ENCODE measurements around the gene FBXO28. TPM values are rescaled to one million over a fixed set of nuclear protein-coding genes. Genes with fewer than 3 reads are reported as not detected.

FBXO28 gene
- total RNA-seq, 1 experiment from 2014 or later = 82.6 TPM

DNA sequence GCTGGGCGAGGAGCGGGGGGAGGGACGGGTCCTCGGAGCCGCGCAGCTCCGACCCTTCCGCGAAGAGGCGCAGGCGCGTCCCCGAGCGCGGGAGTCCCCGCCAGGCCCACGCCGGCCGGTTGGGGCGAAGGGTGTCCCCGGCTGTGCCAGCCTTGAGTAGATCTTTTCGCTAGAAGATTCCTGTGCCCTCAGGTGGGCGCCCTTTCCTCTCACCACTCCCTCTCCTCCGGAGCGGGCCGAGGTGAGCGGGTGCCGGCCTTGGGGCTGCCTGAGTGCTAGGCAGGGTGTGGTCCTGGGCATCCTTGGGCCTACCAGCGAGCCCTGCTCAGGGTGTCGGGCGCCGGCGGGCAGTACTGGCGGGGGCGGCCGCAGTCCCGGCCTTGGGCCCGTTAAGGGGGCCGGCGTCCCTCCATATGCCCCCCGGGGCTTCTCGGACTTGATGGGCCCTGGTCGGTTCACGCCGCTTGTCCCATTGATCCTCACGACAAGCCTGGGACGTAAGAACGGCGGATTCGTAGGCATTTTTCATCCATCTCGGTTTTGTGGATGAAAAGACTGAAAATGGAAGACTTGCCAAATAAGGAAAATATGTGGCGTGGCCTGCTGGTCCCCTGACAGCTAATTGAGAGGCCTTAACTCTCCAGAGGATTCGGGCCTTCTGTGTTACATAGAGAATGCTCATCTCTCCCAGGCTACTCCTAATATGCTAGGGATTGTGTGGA lies 69.8 kb downstream of the FBXO28 start:
- TF ChIP-seq EZH2phosphoT487 (IDR thresholded peaks at IDR 0.05; ENCODE audit: borderline replicate concordance, low read length) (no peak), EZH2 (IDR thresholded peaks at IDR 0.05; ENCODE audit: low read length, unreplicated experiment) (no peak)
- TF ChIP-seq, protein P1, sequence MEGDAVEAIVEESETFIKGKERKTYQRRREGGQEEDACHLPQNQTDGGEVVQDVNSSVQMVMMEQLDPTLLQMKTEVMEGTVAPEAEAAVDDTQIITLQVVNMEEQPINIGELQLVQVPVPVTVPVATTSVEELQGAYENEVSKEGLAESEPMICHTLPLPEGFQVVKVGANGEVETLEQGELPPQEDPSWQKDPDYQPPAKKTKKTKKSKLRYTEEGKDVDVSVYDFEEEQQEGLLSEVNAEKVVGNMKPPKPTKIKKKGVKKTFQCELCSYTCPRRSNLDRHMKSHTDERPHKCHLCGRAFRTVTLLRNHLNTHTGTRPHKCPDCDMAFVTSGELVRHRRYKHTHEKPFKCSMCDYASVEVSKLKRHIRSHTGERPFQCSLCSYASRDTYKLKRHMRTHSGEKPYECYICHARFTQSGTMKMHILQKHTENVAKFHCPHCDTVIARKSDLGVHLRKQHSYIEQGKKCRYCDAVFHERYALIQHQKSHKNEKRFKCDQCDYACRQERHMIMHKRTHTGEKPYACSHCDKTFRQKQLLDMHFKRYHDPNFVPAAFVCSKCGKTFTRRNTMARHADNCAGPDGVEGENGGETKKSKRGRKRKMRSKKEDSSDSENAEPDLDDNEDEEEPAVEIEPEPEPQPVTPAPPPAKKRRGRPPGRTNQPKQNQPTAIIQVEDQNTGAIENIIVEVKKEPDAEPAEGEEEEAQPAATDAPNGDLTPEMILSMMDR (conservative IDR thresholded peaks at IDR 0.05; ENCODE audit: low read depth, low read length) = 0 out of 2 replicates have a peak, but pooled peaks have one; percentile 13

GRCh38 chr1:224185208-224185607 lies 71.3 kb downstream of the FBXO28 start:
- Histone ChIP-seq H3F3A (ENCODE audit: low read length, unreplicated experiment) (no peaks in the 10 kb centered on the region), H3K9me2 (replicated peaks; ENCODE audit: low read length) (no peaks in the 10 kb centered on the region), H3K4me2 (ENCODE audit: low read length) (peak overlapping the region; percentile 84), H3K9me3 (ENCODE audit: low read length) (no peaks in the 10 kb centered on the region), H2AFZ (ENCODE audit: low read length) (no peak overlapping the region), H3K27ac (ENCODE audit: low read length) (no peak overlapping the region), H3K36me3 (ENCODE audit: low read depth, low read length) (peaks cover 10% of the 10 kb centered on the region), H4K20me1 (ENCODE audit: low read length) (peaks cover 22% of the 10 kb centered on the region), H3K4me1 (ENCODE audit: insufficient read depth, low read length) (peaks cover 26% of the 10 kb centered on the region), H3K79me2 (ENCODE audit: low read length) (peaks cover 71% of the 10 kb centered on the region), H3K27me3 (ENCODE audit: low read length) (no peaks in the 10 kb centered on the region), H3K9ac (ENCODE audit: low read length) (peak overlapping the region; percentile 79), H3K4me3 (ENCODE audit: low read length) (peak overlapping the region; percentile 69)
- intact Hi-C loops (cut with micrococcal nuclease) = loop anchor here (2.0 kb wide), 1 partner anchor 14 kb away; no protein-coding TSS in a partner anchor
- TF ChIP-seq EZH2 (IDR thresholded peaks at IDR 0.05; ENCODE audit: low read length, unreplicated experiment) = no peak
- ATAC-seq (no peak), DNase-seq (no peak)
- no TSS peak for BruUV-seq (replicated peaks)
- ChIA-PET CTCF (no interaction called here), POLR2A (ENCODE audit: unreplicated experiment) (interaction anchor here (0.7 kb wide), 1 partner anchor 184 kb away, joined by 24 read pairs; no protein-coding TSS in a partner anchor)

More for the DNA sequence above, 69.8 kb downstream of the FBXO28 start:
- H3K9me2 ChIP-seq (replicated peaks; ENCODE audit: low read length) = no peaks in the 10 kb centered on the region
- no peaks in the 10 kb centered on the region for H3K27me3 ChIP-seq (ENCODE audit: low read length)
- H3K9ac ChIP-seq (ENCODE audit: low read length) = peak overlapping the region; percentile 79
- H3K27ac ChIP-seq (ENCODE audit: low read length) = peak overlapping the region; percentile 58
- intact Hi-C loops (cut with micrococcal nuclease) = loop anchor here (2.0 to 5.0 kb wide), 2 partner anchors 15 to 66 kb away; no protein-coding TSS in a partner anchor
- peaks cover 26% of the 10 kb centered on the region for H3K4me1 ChIP-seq (ENCODE audit: insufficient read depth, low read length)
- H3K4me3 ChIP-seq (ENCODE audit: low read length) = peak overlapping the region; percentile 69
- DNase-seq (peak; percentile 63), ATAC-seq (peak; percentile 65)
- H3F3A ChIP-seq (ENCODE audit: low read length, unreplicated experiment) = no peaks in the 10 kb centered on the region
- peaks cover 56% of the 10 kb centered on the region for H3K79me2 ChIP-seq (ENCODE audit: low read length)
- H4K20me1 ChIP-seq (ENCODE audit: low read length) = peaks cover 12% of the 10 kb centered on the region
- CTCF ChIA-PET = no interaction called here
- H2AFZ ChIP-seq (ENCODE audit: low read length) = peak overlapping the region; percentile 71
- H3K4me2 ChIP-seq (ENCODE audit: low read length) = peak overlapping the region; percentile 84
- H3K9me3 ChIP-seq (ENCODE audit: low read length) = no peaks in the 10 kb centered on the region
- no peaks in the 10 kb centered on the region for H3K36me3 ChIP-seq (ENCODE audit: low read depth, low read length)
- POLR2A ChIA-PET (ENCODE audit: unreplicated experiment) = interaction anchor here (0.5 to 0.7 kb wide), 2 partner anchors 10 to 109 kb away, joined by 3 to 4 read pairs; no protein-coding TSS in a partner anchor
- no TSS peak for BruUV-seq (replicated peaks)

- ChIA-PET CTCF (no interaction called here), POLR2A (ENCODE audit: unreplicated experiment) (no interaction called here)
- no peak for DNase-seq
- TF ChIP-seq EZH2phosphoT487 (IDR thresholded peaks at IDR 0.05; ENCODE audit: borderline replicate concordance, low read length) = no peak
- no peak for TF ChIP-seq EZH2 (IDR thresholded peaks at IDR 0.05; ENCODE audit: low read length, unreplicated experiment)
- TF ChIP-seq, protein P1 (conservative IDR thresholded peaks at IDR 0.05; ENCODE audit: low read depth, low read length) = no peak
- Histone ChIP-seq H3K36me3 (ENCODE audit: low read depth, low read length) (peaks cover 29% of the 10 kb centered on the region), H3K9me3 (ENCODE audit: low read length) (no peaks in the 10 kb centered on the region), H3K4me2 (ENCODE audit: low read length) (no peak overlapping the region), H3K27me3 (ENCODE audit: low read length) (no peaks in the 10 kb centered on the region), H3F3A (ENCODE audit: low read length, unreplicated experiment) (no peaks in the 10 kb centered on the region), H4K20me1 (ENCODE audit: low read length) (peaks cover 22% of the 10 kb centered on the region), H3K4me1 (ENCODE audit: insufficient read depth, low read length) (peaks cover 19% of the 10 kb centered on the region), H3K27ac (ENCODE audit: low read length) (no peak overlapping the region), H3K79me2 (ENCODE audit: low read length) (peaks cover 76% of the 10 kb centered on the region), H3K9me2 (replicated peaks; ENCODE audit: low read length) (no peaks in the 10 kb centered on the region), H3K9ac (ENCODE audit: low read length) (no peak overlapping the region), H2AFZ (ENCODE audit: low read length) (no peak overlapping the region), H3K4me3 (ENCODE audit: low read length) (no peak overlapping the region)
- intact Hi-C loops (cut with micrococcal nuclease) = no loop called here
- no TSS peak for BruUV-seq (replicated peaks)
- ATAC-seq = no peak
Observed at GRCh38 chr1:224188286-224188685, 74.4 kb downstream of the FBXO28 start.
